Measurements from ENCODE around the gene GRWD1. TPM values are rescaled to one million over a fixed set of nuclear protein-coding genes. Genes with fewer than 3 reads are reported as not detected.

GRWD1 gene
- total RNA-seq, 1 donor from 2014 or later = 71.4 TPM

DNA sequence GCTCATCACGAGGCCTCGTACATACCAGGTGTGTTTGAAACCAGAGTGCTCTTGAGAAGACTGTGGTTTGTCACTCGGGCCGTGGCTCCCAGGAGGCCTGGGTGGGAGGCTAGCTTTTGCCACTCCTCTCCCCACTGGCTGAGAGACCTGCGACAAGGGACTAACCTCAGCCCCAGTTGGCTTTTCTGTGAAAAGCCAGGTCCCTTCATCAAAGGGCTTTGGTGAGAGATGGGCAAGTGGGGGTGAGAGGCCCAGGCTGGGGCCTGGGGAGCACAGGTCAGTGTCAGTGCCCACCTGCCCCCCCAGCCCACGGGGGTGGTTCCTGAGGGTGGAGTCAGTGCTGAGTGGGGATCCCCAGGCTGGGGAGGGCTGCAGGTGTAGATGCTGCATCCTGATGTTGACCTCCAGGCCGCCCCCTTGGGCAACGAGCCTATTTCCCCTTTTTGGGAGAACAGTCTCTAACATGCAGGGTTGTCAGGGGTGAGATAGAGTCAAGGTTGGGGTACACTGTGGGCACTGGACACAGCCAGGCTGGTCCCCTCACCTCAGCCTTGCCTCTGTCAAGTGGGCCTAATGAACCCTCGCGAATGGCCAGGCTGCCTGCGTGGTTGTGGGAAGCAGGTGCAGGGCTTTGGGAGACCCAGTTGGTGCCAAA, 10.3 kb downstream of the GRWD1 start:
- intact Hi-C loops (cut with micrococcal nuclease) = no loop called here
- no peak overlapping the region for H3K4me3 Mint-ChIP-seq
- H3K27me3 Mint-ChIP-seq = no peaks in the 10 kb centered on the region
- ChIA-PET CTCF (no interaction called here), POLR2A (no interaction called here)
- no peaks in the 10 kb centered on the region for H3K9me3 Mint-ChIP-seq
- no peak for ATAC-seq (ENCODE audit: low read depth)
- no peak overlapping the region for H3K27ac Mint-ChIP-seq
- peaks cover 8% of the 10 kb centered on the region for H3K4me1 Mint-ChIP-seq
- H3K36me3 Mint-ChIP-seq (ENCODE audit: low read depth) = peaks cover 62% of the 10 kb centered on the region
- no peak for DNase-seq
- TF ChIP-seq, protein P1, sequence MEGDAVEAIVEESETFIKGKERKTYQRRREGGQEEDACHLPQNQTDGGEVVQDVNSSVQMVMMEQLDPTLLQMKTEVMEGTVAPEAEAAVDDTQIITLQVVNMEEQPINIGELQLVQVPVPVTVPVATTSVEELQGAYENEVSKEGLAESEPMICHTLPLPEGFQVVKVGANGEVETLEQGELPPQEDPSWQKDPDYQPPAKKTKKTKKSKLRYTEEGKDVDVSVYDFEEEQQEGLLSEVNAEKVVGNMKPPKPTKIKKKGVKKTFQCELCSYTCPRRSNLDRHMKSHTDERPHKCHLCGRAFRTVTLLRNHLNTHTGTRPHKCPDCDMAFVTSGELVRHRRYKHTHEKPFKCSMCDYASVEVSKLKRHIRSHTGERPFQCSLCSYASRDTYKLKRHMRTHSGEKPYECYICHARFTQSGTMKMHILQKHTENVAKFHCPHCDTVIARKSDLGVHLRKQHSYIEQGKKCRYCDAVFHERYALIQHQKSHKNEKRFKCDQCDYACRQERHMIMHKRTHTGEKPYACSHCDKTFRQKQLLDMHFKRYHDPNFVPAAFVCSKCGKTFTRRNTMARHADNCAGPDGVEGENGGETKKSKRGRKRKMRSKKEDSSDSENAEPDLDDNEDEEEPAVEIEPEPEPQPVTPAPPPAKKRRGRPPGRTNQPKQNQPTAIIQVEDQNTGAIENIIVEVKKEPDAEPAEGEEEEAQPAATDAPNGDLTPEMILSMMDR (IDR thresholded peaks at IDR 0.05) = no peak

- Mint-ChIP-seq H3K4me3 (no peak overlapping the region), H3K4me1 (peaks cover 8% of the 10 kb centered on the region), H3K36me3 (ENCODE audit: low read depth) (peaks cover 54% of the 10 kb centered on the region), H3K9me3 (no peaks in the 10 kb centered on the region), H3K27ac (no peak overlapping the region), H3K27me3 (no peaks in the 10 kb centered on the region)
- TF ChIP-seq, protein P1 (IDR thresholded peaks at IDR 0.05) = no peak
- POLR2A ChIA-PET = no interaction called here
- intact Hi-C loops (cut with micrococcal nuclease) = no loop called here
- no peak for DNase-seq
- CTCF ChIA-PET = no interaction called here
- no peak for ATAC-seq (ENCODE audit: low read depth)
These were observed 11.1 kb downstream of the GRWD1 start for GRCh38 chr19:48456864-48457263.

GRCh38 chr19:48458016-48458415, 12.2 kb downstream of the GRWD1 start:
- no peak for ATAC-seq (ENCODE audit: low read depth)
- Mint-ChIP-seq H3K9me3 (no peaks in the 10 kb centered on the region), H3K4me1 (peaks cover 8% of the 10 kb centered on the region), H3K27ac (no peak overlapping the region), H3K27me3 (no peaks in the 10 kb centered on the region), H3K36me3 (ENCODE audit: low read depth) (peaks cover 49% of the 10 kb centered on the region), H3K4me3 (no peak overlapping the region)
- intact Hi-C loops (cut with micrococcal nuclease) = no loop called here
- ChIA-PET POLR2A (interaction anchor here (0.6 kb wide), 1 partner anchor 353 kb away, joined by 3 read pairs; the partner anchor contains the start of gene BCAT2), CTCF (interaction anchor here (0.6 kb wide), 1 partner anchor 104 kb away, joined by 4 read pairs; no protein-coding TSS in a partner anchor)
- no peak for DNase-seq
- TF ChIP-seq, protein P1 (IDR thresholded peaks at IDR 0.05) = no peak

- POLR2A ChIA-PET = interaction anchor here (0.6 kb wide), 1 partner anchor 26 kb away, joined by 3 read pairs; no protein-coding TSS in a partner anchor
- intact Hi-C loops (cut with micrococcal nuclease) = no loop called here
- DNase-seq (no peak), ATAC-seq (ENCODE audit: low read depth) (no peak)
- no peaks in the 10 kb centered on the region for H3K27me3 Mint-ChIP-seq
- no peaks in the 10 kb centered on the region for H3K9me3 Mint-ChIP-seq
- TF ChIP-seq, protein P1 (IDR thresholded peaks at IDR 0.05) = no peak
- no peak overlapping the region for H3K4me3 Mint-ChIP-seq
- no peak overlapping the region for H3K27ac Mint-ChIP-seq
- H3K4me1 Mint-ChIP-seq = peaks cover 2% of the 10 kb centered on the region
- H3K36me3 Mint-ChIP-seq (ENCODE audit: low read depth) = peaks cover 21% of the 10 kb centered on the region
- CTCF ChIA-PET = no interaction called here
These were observed 15.8 kb downstream of the GRWD1 start for GRCh38 chr19:48461651-48461981.

- Mint-ChIP-seq H3K4me1 (peaks cover 2% of the 10 kb centered on the region), H3K27ac (no peak overlapping the region), H3K4me3 (no peak overlapping the region), H3K9me3 (no peaks in the 10 kb centered on the region), H3K27me3 (no peaks in the 10 kb centered on the region), H3K36me3 (ENCODE audit: low read depth) (peaks cover 18% of the 10 kb centered on the region)
- TF ChIP-seq, protein P1 (IDR thresholded peaks at IDR 0.05) = no peak
- DNase-seq (no peak), ATAC-seq (ENCODE audit: low read depth) (peak; percentile 34)
- ChIA-PET POLR2A (interaction anchor here (0.6 kb wide), 1 partner anchor 26 kb away, joined by 3 read pairs; no protein-coding TSS in a partner anchor), CTCF (no interaction called here)
- intact Hi-C loops (cut with micrococcal nuclease) = no loop called here
These were observed 16.3 kb downstream of the GRWD1 start for GRCh38 chr19:48461982-48462655.
